Measurements from ENCODE around the gene CFAP97D1.

Gene CFAP97D1

DNA sequence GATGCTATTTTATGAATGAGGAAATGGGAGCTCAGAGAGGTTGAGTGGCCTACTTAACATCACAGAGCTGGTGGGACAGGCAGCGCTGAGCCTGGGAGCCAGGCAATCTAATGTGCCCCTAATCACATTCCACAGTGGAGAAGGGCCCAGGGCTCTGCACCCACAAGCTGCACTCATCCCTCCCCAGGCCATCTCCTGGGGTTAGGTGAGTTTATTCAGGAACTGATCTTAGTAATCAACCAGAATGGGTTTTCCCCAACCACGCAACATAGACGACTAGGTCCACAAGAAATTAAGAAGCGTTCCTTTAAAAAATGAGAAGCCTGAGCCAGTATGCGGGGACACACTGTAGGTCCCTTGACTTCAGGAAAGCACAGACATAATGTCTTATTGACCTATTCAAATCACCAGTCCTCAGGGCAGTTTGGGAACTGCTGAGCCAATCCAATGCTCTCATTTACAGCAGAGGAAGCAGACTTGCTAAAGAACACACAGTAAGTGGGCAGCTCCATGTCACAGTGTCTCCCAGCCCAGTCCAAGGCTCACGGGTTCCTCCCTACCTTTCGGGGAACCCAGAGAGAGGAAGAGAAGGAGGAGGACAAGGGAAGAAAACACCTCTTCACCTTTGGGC is 50.4 kb downstream of the CFAP97D1 start:
- DNase-seq = no peak

GRCh38 chr17:43831633-43832032 is 51.4 kb downstream of the CFAP97D1 start:
- no peak for DNase-seq

- no peak for DNase-seq
These were observed 52.1 kb downstream of the CFAP97D1 start for GRCh38 chr17:43832168-43832975.

GRCh38 chr17:43832976-43833829 is 53.0 kb downstream of the CFAP97D1 start, which contains the start of gene MPP3:
Gene MPP3 (minus strand): TSS chr17:43833146. CDS start chr17:43831906, 1,240 bp downstream.
- DNase-seq = peak; percentile 51

DNA sequence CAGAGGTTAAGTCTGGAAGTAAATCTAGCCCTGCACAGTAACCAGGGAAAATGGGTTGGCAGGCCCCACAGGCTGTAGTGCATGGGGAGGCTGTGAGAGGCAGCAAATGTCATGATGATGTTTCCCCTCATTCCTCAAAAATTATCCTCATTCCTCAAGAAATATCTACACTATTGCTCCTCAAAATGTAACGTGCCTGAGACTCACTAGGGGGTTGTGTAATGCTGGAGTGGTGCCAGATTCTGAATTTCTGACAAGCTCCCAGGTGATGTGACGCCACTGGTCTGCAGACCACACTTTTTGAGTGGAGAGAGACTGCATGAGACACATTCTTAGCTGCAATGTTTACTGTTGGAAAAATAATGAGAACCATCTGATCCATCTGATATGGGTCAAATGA is 53.9 kb downstream of the CFAP97D1 start:
- DNase-seq = no peak

Data from NCI-H1092 treated with DMSO at 0.1 percent for 48 hours (cell line).